Fibroblast of the conjunctiva (primary cell): ENCODE results near the gene CCDC192.

Experiments used
- DNase-seq: peaks from one replicate; pipeline ENCODE4 v3.0.0-alpha.2; 2010; ENCODE audit warnings: low read depth

Gene CCDC192

GRCh38 chr5:127985811-127986325, 282.7 kb downstream of the CCDC192 start:
- no peak for DNase-seq

GRCh38 chr5:127987354-127988145, 284.4 kb downstream of the CCDC192 start:
- DNase-seq, result no peak

- peak; percentile 88 for DNase-seq
These were observed 285.1 kb downstream of the CCDC192 start for GRCh38 chr5:127988146-127988760.
